Measurements from ENCODE around the gene CFAP410. TPM values are rescaled to one million over a fixed set of nuclear protein-coding genes. Genes with fewer than 3 reads are reported as not detected.
"Not testable (repeated sequence)": the region's sequence is repeated elsewhere in the genome, so short reads cannot be mapped to it uniquely, and the experiment has no call there.

CFAP410 gene
- total RNA-seq, 1 experiment from 2014 or later = 16.5 TPM

DNA sequence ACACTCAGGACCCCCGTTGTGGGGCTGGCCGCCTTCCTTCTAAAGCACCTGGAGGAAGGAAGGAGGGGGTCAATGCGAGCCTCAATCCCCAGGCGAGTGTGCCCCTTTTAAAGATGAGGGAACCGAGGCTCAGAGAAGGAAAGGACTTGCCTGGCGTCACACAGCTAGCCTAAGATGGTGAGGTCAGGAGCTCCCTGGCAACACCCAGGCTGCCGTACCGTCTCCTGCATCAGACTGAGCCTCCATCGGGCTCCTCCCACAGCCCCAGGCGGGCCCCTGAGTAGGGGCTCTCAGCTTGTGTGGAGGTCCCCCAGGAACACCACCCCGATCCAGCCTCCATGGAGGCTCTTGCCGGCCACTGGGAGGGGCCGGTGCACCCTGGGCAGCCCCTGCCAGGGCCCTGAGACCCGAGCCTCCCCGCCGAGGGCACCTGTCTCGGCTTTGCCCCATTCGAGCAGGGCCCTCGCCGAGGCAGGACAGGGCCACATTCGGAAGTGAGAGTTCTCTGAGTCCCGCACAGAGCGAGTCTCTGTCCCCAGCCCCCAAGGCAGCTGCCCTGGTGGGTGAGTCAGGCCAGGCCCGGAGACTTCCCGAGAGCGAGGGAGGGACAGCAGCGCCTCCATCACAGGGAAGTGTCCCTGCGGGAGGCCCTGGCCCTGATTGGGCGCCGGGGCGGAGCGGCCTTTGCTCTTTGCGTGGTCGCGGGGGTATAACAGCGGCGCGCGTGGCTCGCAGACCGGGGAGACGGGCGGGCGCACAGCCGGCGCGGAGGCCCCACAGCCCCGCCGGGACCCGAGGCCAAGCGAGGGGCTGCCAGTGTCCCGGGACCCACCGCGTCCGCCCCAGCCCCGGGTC lies 53.8 kb downstream of the CFAP410 start, which contains the start of gene AIRE:
Gene AIRE, plus strand, starts transcription at position 739 of the 855 bp plus-strand sequence. CDS start 131 bp downstream, outside the sequence.
- CTCF ChIA-PET = no interaction called here
- no peak within 1 kb of the TSS for H3K27ac Mint-ChIP-seq (ENCODE audit: unreplicated experiment)
- TF ChIP-seq, protein P1, sequence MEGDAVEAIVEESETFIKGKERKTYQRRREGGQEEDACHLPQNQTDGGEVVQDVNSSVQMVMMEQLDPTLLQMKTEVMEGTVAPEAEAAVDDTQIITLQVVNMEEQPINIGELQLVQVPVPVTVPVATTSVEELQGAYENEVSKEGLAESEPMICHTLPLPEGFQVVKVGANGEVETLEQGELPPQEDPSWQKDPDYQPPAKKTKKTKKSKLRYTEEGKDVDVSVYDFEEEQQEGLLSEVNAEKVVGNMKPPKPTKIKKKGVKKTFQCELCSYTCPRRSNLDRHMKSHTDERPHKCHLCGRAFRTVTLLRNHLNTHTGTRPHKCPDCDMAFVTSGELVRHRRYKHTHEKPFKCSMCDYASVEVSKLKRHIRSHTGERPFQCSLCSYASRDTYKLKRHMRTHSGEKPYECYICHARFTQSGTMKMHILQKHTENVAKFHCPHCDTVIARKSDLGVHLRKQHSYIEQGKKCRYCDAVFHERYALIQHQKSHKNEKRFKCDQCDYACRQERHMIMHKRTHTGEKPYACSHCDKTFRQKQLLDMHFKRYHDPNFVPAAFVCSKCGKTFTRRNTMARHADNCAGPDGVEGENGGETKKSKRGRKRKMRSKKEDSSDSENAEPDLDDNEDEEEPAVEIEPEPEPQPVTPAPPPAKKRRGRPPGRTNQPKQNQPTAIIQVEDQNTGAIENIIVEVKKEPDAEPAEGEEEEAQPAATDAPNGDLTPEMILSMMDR (IDR thresholded peaks at IDR 0.05; ENCODE audit: insufficient read depth in 1 of 2, low read depth in 1 of 2, low read length in 1 of 2, severe bottlenecking in 1 of 2, unreplicated experiment in 1 of 2) = no peak

DNA sequence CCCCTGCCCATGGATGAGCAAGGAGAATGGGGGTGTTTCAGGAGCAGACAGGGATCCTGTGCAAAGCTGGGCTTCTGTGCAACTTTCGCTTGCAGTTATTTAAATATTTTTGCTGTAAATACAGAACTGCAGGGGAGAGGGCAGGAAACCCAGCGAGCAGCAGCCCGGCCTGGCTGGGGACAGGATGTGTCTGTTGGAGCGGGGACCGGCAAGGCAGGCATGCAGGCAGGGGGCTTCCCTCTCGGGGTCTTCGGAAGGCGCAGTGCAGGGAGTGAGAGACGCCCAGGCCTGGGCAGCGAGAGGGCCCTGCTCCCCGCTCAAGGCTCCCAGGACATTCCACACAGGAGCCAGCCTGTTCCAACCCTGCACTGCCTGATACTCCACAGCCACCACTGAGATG lies 55.2 kb downstream of the CFAP410 start:
- TF ChIP-seq, protein P1 (IDR thresholded peaks at IDR 0.05; ENCODE audit: insufficient read depth in 1 of 2, low read depth in 1 of 2, low read length in 1 of 2, severe bottlenecking in 1 of 2, unreplicated experiment in 1 of 2) = no peak
- BruUV-seq (replicated peaks) = no TSS peak
- Histone ChIP-seq H3K27me3 (replicated peaks; ENCODE audit: control insufficient read depth, insufficient read depth, low read length) (no peaks in the 10 kb centered on the region), H3K4me3 (ENCODE audit: low read depth, low read length) (no peak overlapping the region), H3K9me3 (no peaks in the 10 kb centered on the region), H3K36me3 (ENCODE audit: control insufficient read depth, insufficient read depth, low read length) (no peaks in the 10 kb centered on the region), H3K4me1 (no peaks in the 10 kb centered on the region)
- intact Hi-C loops (cut with micrococcal nuclease; ENCODE audit: unreplicated experiment) = no loop called here
- Mint-ChIP-seq H3K27me3 (ENCODE audit: insufficient read depth, unreplicated experiment) (no peaks in the 10 kb centered on the region), H3K36me3 (ENCODE audit: insufficient read depth, unreplicated experiment) (no peaks in the 10 kb centered on the region), H3K4me3 (ENCODE audit: unreplicated experiment) (no peak overlapping the region), H3K27ac (ENCODE audit: unreplicated experiment) (no peak overlapping the region), H3K9me3 (ENCODE audit: unreplicated experiment) (no peaks in the 10 kb centered on the region), H3K4me1 (ENCODE audit: low read depth, unreplicated experiment) (no peaks in the 10 kb centered on the region)
- POLR2A ChIA-PET = no interaction called here
- CTCF ChIA-PET = no interaction called here
- no peak for DNase-seq

More for the DNA sequence above, 53.8 kb downstream of the CFAP410 start, which contains the start of gene AIRE:
- no peaks in the 10 kb centered on the region for H3K27me3 ChIP-seq (replicated peaks; ENCODE audit: control insufficient read depth, insufficient read depth, low read length)
- DNase-seq = no peak
- H3K4me1 ChIP-seq = no peaks in the 10 kb centered on the region
- intact Hi-C loops (cut with micrococcal nuclease; ENCODE audit: unreplicated experiment) = no loop called here
- Mint-ChIP-seq H3K4me1 (ENCODE audit: low read depth, unreplicated experiment) (no peaks in the 10 kb centered on the region), H3K4me3 (ENCODE audit: unreplicated experiment) (no peak within 1 kb of the TSS), H3K36me3 (ENCODE audit: insufficient read depth, unreplicated experiment) (no peaks in the 10 kb centered on the region), H3K27me3 (ENCODE audit: insufficient read depth, unreplicated experiment) (no peaks in the 10 kb centered on the region), H3K9me3 (ENCODE audit: unreplicated experiment) (no peaks in the 10 kb centered on the region)
- no TSS peak for BruUV-seq (replicated peaks)
- no peaks in the 10 kb centered on the region for H3K36me3 ChIP-seq (ENCODE audit: control insufficient read depth, insufficient read depth, low read length)
- POLR2A ChIA-PET = no interaction called here
- no peaks in the 10 kb centered on the region for H3K9me3 ChIP-seq
- H3K4me3 ChIP-seq (ENCODE audit: low read depth, low read length) = no peak within 1 kb of the TSS

DNA sequence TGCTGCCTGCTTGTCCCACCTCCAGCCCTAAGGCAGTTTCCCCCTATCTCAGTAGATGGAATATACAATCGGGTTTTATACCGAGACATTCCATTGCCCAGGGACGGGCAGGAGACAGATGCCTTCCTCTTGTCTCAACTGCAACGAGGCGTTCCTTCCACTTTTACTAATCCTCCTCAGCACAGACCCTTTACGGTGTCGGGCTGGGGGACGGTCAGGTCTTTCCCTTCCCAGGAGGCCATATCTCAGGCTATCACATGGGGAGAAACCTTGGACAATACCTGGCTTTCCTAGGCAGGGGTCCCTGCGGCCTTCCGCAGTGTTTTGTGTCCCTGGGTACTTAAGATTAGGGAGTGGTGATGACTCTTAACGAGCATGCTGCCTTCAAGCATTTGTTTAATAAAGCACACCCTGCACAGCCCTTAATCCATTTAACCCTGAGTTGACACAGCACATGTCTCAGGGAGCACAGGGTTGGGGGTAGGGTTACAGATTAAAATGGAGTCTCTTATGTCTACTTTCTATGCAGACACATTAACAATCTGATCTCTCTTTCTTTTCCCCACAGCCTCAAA lies 55.9 kb downstream of the CFAP410 start:
- H3K4me1 Mint-ChIP-seq (ENCODE audit: low read depth, unreplicated experiment); POLR2A ChIA-PET; H3K36me3 ChIP-seq (ENCODE audit: control insufficient read depth, insufficient read depth, low read length); H3K36me3 Mint-ChIP-seq (ENCODE audit: insufficient read depth, unreplicated experiment); DNase-seq; H3K9me3 ChIP-seq; intact Hi-C loops (cut with micrococcal nuclease; ENCODE audit: unreplicated experiment); H3K4me3 Mint-ChIP-seq (ENCODE audit: unreplicated experiment); BruUV-seq (replicated peaks); H3K27me3 ChIP-seq (replicated peaks; ENCODE audit: control insufficient read depth, insufficient read depth, low read length); H3K4me3 ChIP-seq (ENCODE audit: low read depth, low read length); H3K27ac Mint-ChIP-seq (ENCODE audit: unreplicated experiment); H3K4me1 ChIP-seq; H3K27me3 Mint-ChIP-seq (ENCODE audit: insufficient read depth, unreplicated experiment); CTCF ChIA-PET; H3K9me3 Mint-ChIP-seq (ENCODE audit: unreplicated experiment): not testable (repeated sequence)

Data from Caco-2 (cell line).